A549 (cell line): ENCODE results near the gene NSUN7. TPM values are rescaled to one million over a fixed set of nuclear protein-coding genes. Genes with fewer than 3 reads are reported as not detected.

Source experiments
- ATAC-seq, 2 experiments: fragments of 200-7000 bp in 1 of 2; fragments of >200 bp in 1 of 2; cut with Nextera tagmentation in 1 of 2; cut with Tn5 transposase in 1 of 2; 3 replicates each; pipeline versions ENCODE4 v1.8.0 to v1.9.1; 2018 to 2020; ENCODE audit warnings: mild to moderate bottlenecking in 1 of 2, moderate library complexity in 1 of 2
- CTCF ChIA-PET: fragments of 300-600 bp; sonication (Branson Sonifier 250); formaldehyde crosslinking; extraction: SDS; loops from one replicate; lab custom pipeline; 2021; ENCODE audit warnings: antibody characterized with exemption, inconsistent platforms; lab: Yijun Ruan, JAX
- POLR2A ChIA-PET: fragments of 350-600 bp; formaldehyde crosslinking; extraction: SDS; loops from one replicate; lab custom pipeline; 2021; ENCODE audit warnings: antibody characterized with exemption, inconsistent platforms; lab: Yijun Ruan, JAX
- DNase-seq, 2 experiments: peaks; one replicate each; pipeline versions ENCODE4 v3.0.0 to v3.0.0-alpha.2; 2011 to 2016; ENCODE audit warnings: low read depth in 1 of 2, low spot score in 1 of 2
- FAIRE-seq: peaks from 2 replicates; lab custom pipeline; 2011; peaks lifted over from hg19 to GRCh38; lab: Jason Lieb, UNC
- H3K27ac ChIP-seq, 2 experiments: fragments of >200 bp; sonication (Bioruptor Twin); formaldehyde crosslinking; 3 replicates each; pipeline ENCODE4 v1.5.1; 2016 to 2017
- H3K4me1 ChIP-seq: fragments of >200 bp; sonication (Bioruptor Twin); formaldehyde crosslinking; 3 replicates; pipeline ENCODE4 v1.6.1; 2016
- H3K4me2 ChIP-seq: fragments of >200 bp; sonication (Bioruptor Twin); formaldehyde crosslinking; 3 replicates; pipeline ENCODE4 v1.6.1; 2016
- H3K4me3 ChIP-seq: fragments of >200 bp; sonication (Bioruptor Twin); formaldehyde crosslinking; 3 replicates; pipeline ENCODE4 v1.5.1; 2016
- H3K9me3 ChIP-seq: fragments of >200 bp; sonication (Bioruptor Twin); formaldehyde crosslinking; 3 replicates; pipeline ENCODE4 v1.6.1; 2016
- BHLHE40 ChIP-seq: IDR thresholded peaks from 2 replicates; pipeline ENCODE4 v1.6.1; 2012; ENCODE audit warnings: low read depth, low read length, inconsistent platforms
- CEBPB ChIP-seq, 2 experiments: fragments of >200 bp in 1 of 2; sonication (Bioruptor Twin) in 1 of 2; formaldehyde crosslinking in 1 of 2; IDR thresholded peaks; 2 replicates each; pipeline ENCODE4 v1.6.1; 2012 to 2016
- CHD4 ChIP-seq: fragments of 200-600 bp; sonication (generic); IDR thresholded peaks from 2 replicates; pipeline ENCODE4 v1.6.1; 2016; ENCODE audit warnings: antibody characterized with exemption, mild to moderate bottlenecking, borderline replicate concordance
- EHF ChIP-seq: fragments of 250-450 bp; sonication (Bioruptor Pico); IDR thresholded peaks from 2 replicates; pipeline ENCODE4 v1.5.0; 2020; ENCODE audit warnings: mild to moderate bottlenecking
- EP300 ChIP-seq, 2 experiments: fragments of >200 bp; sonication (Bioruptor Twin); formaldehyde crosslinking; IDR thresholded peaks; 2 replicates in 1 of 2; 3 replicates in 1 of 2; pipeline ENCODE4 v1.6.1; 2016 to 2017
- ESRRA ChIP-seq: fragments of 150-350 bp; IDR thresholded peaks from 2 replicates; pipeline ENCODE4 v1.6.1; 2014; ENCODE audit warnings: mild to moderate bottlenecking, low read length, borderline replicate concordance
- FOXS1 ChIP-seq: fragments of 250-450 bp; sonication (Bioruptor Pico); IDR thresholded peaks from 2 replicates; pipeline ENCODE4 v1.5.0; 2020; ENCODE audit warnings: mild to moderate bottlenecking, moderate library complexity
- HDAC2 ChIP-seq: fragments of 200-600 bp; sonication (generic); IDR thresholded peaks from 2 replicates; pipeline ENCODE4 v1.6.1; 2016
- HEYL ChIP-seq: fragments of 250-450 bp; sonication (Bioruptor Pico); IDR thresholded peaks from 2 replicates; pipeline ENCODE4 v1.8.0; 2021; ENCODE audit warnings: mild to moderate bottlenecking, moderate library complexity
- HOXA7 ChIP-seq: fragments of 250-450 bp; sonication (Bioruptor Pico); IDR thresholded peaks from 2 replicates; pipeline ENCODE4 v1.5.0; 2020; ENCODE audit warnings: mild to moderate bottlenecking, moderate library complexity
- JUN ChIP-seq, 2 experiments: fragments of >200 bp; sonication (Bioruptor Twin); formaldehyde crosslinking; IDR thresholded peaks; 2 replicates in 1 of 2; 3 replicates in 1 of 2; pipeline ENCODE4 v1.6.1; 2016 to 2017
- JUNB ChIP-seq: fragments of >200 bp; sonication (Bioruptor Twin); formaldehyde crosslinking; IDR thresholded peaks from 2 replicates; pipeline ENCODE4 v1.6.1; 2016
- KDM5A ChIP-seq: fragments of 200-600 bp; sonication (generic); IDR thresholded peaks from 2 replicates; pipeline ENCODE4 v1.6.1; 2016; ENCODE audit warnings: antibody characterized with exemption, mild to moderate bottlenecking
- MAFK ChIP-seq: fragments of 450-650 bp; IDR thresholded peaks from 2 replicates; pipeline ENCODE4 v1.6.1; 2014; ENCODE audit not compliant: partially characterized antibody
- MAZ ChIP-seq: fragments of 150-350 bp; IDR thresholded peaks from 2 replicates; pipeline ENCODE4 v1.6.1; 2014; ENCODE audit warnings: antibody characterized with exemption, low read depth, low read length, borderline replicate concordance
- PHF8 ChIP-seq: fragments of 200-600 bp; sonication (generic); IDR thresholded peaks from 2 replicates; pipeline ENCODE4 v1.6.1; 2016; ENCODE audit warnings: low read depth, mild to moderate bottlenecking, antibody characterized with exemption, moderate library complexity, borderline replicate concordance
- POLR2A ChIP-seq: IDR thresholded peaks from 2 replicates; pipeline ENCODE4 v1.6.1; 2012; ENCODE audit warnings: mild to moderate bottlenecking, low read length
- RARB ChIP-seq: fragments of 250-450 bp; sonication (Bioruptor Pico); IDR thresholded peaks from 2 replicates; pipeline ENCODE4 v1.8.0; 2021; ENCODE audit warnings: mild to moderate bottlenecking, moderate library complexity
- SMC3 ChIP-seq: fragments of >200 bp; sonication (Bioruptor Twin); formaldehyde crosslinking; IDR thresholded peaks from 3 replicates; pipeline ENCODE4 v1.6.1; 2018; ENCODE audit warnings: inconsistent platforms
- TP53 ChIP-seq: fragments of 250-450 bp; sonication (Bioruptor Pico); IDR thresholded peaks from 2 replicates; pipeline ENCODE4 v1.5.0; 2021; ENCODE audit warnings: mild to moderate bottlenecking, moderate library complexity
- ZC3H11A ChIP-seq: fragments of 450-650 bp; IDR thresholded peaks from 2 replicates; pipeline ENCODE4 v1.6.1; 2014; ENCODE audit warnings: antibody characterized with exemption, mild to moderate bottlenecking
- ZSCAN20 ChIP-seq: fragments of 250-450 bp; sonication (Bioruptor Pico); IDR thresholded peaks from 2 replicates; pipeline ENCODE4 v1.8.0; 2022; ENCODE audit warnings: mild to moderate bottlenecking, moderate library complexity
- WGBS: methylation state at CpG from one replicate; pipeline ENCODE4 v1.1.6; 2017; ENCODE audit errors: missing lambda C conversion rate; 5-methylcytosine and 5-hydroxymethylcytosine counted together
- polyA plus RNA-seq, 4 experiments: library from polyadenylated mRNA; depleted of rRNA in 3 of 4; stranded (reverse); fragments of >200 nt; fragmentation: RNase III in 1 of 4; extraction: RNeasy Plus Mini Kit Qiagen cat#74134 plus additional on column Dnase treatment in 1 of 4; gene quantifications; 2 replicates in 3 of 4; 3 replicates in 1 of 4; pipeline ENCODE4 v1.2.3, GENCODE V29; 2011 to 2017
- TF ChIP-seq, protein P1 (sequence below): fragments of 150-350 bp; IDR thresholded peaks from 2 replicates; pipeline ENCODE4 v1.6.1; 2014; ENCODE audit warnings: low read depth, mild to moderate bottlenecking, low read length
- TF ChIP-seq, protein P2 (sequence below): fragments of 450-650 bp; IDR thresholded peaks from 2 replicates; pipeline ENCODE4 v1.6.1; 2014; ENCODE audit warnings: antibody characterized with exemption
- TF ChIP-seq, protein P3 (sequence below): fragments of 250-450 bp; sonication (Bioruptor Pico); IDR thresholded peaks from 2 replicates; pipeline ENCODE4 v1.5.0; 2020; ENCODE audit warnings: low read depth, mild to moderate bottlenecking, moderate library complexity
- TF ChIP-seq, protein P4 (sequence below): fragments of >200 bp; sonication (Bioruptor Twin); formaldehyde crosslinking; IDR thresholded peaks from 3 replicates; pipeline ENCODE4 v1.5.1; 2016
- TF ChIP-seq, protein P5 (sequence below): IDR thresholded peaks from 2 replicates; pipeline ENCODE4 v1.6.1; 2012

The NSUN7 gene
- polyA plus RNA-seq, 2 of the 4 experiments (the other 2 are of a cell fraction) = 0.65 to 1.4 TPM

DNA sequence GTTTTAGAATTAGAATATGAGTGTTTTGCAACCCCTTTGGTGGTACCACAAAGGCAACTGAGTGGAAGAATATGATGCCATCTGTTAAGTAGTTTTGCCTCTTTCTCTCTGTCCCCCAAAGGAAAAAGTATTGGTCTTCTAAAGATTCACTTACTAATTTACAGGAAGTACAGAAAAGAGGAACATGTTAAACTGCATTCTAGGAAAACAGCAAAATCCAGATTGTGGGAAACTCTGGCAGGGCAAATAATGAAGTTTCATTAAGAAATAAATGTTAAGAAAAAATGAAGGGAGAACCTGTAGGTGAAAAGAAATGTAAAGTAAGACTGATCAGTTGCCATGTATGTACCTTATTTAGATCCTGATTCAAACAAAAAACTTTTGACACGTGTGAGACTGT is 39.3 kb downstream of the NSUN7 start:
- CTCF ChIA-PET = interaction anchor here (0.6 kb wide), 1 partner anchor 209 kb away, joined by 3 read pairs; no protein-coding TSS in a partner anchor
- no peak for DNase-seq
- ATAC-seq = no peak
- no peaks in the 10 kb centered on the region for H3K4me1 ChIP-seq
- TF ChIP-seq, protein P1, sequence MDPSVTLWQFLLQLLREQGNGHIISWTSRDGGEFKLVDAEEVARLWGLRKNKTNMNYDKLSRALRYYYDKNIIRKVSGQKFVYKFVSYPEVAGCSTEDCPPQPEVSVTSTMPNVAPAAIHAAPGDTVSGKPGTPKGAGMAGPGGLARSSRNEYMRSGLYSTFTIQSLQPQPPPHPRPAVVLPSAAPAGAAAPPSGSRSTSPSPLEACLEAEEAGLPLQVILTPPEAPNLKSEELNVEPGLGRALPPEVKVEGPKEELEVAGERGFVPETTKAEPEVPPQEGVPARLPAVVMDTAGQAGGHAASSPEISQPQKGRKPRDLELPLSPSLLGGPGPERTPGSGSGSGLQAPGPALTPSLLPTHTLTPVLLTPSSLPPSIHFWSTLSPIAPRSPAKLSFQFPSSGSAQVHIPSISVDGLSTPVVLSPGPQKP = no peak
- TF ChIP-seq, protein P2, sequence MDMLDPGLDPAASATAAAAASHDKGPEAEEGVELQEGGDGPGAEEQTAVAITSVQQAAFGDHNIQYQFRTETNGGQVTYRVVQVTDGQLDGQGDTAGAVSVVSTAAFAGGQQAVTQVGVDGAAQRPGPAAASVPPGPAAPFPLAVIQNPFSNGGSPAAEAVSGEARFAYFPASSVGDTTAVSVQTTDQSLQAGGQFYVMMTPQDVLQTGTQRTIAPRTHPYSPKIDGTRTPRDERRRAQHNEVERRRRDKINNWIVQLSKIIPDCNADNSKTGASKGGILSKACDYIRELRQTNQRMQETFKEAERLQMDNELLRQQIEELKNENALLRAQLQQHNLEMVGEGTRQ = no peak
- TF ChIP-seq HEYL (CRISPR knock-in tag) (no peak), KDM5A (no peak), JUN (IDR thresholded peaks at IDR 0.05) (no peak), BHLHE40 (no peak), ZC3H11A (no peak), SMC3 (no peak), PHF8 (no peak), EHF (CRISPR knock-in tag) (no peak), RARB (no peak), JUNB (no peak)
- TF ChIP-seq, protein P3, sequence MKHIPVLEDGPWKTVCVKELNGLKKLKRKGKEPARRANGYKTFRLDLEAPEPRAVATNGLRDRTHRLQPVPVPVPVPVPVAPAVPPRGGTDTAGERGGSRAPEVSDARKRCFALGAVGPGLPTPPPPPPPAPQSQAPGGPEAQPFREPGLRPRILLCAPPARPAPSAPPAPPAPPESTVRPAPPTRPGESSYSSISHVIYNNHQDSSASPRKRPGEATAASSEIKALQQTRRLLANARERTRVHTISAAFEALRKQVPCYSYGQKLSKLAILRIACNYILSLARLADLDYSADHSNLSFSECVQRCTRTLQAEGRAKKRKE (CRISPR knock-in tag) = no peak
- WGBS = 67% methylated on average over 1 of the region's 1 CpG
- H3K4me2 ChIP-seq = no peak overlapping the region
- no peaks in the 10 kb centered on the region for H3K9me3 ChIP-seq
- H3K4me3 ChIP-seq = no peak overlapping the region
- H3K27ac ChIP-seq = no peak overlapping the region
- FAIRE-seq = no peak
- POLR2A ChIA-PET = no interaction called here

DNA sequence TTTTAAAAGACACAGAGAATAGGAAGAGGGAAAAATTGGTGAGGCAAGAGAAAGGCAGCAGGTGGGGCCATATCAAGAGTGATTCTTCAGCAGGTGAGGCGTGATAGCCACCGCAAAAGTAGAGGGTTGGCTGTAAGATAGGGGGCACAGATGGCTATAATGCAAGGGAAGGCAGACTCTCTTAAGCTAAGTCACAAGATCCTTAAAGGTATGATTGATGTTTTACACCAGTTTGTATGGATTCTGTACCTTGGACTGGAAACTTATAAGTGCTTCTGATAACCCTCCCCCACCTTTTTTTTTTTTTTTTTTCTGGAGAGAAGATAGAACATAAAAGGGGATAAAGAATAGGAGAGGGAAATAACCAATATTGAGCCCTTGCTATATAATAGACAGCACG is 40.0 kb downstream of the NSUN7 start:
- H3K4me2 ChIP-seq = no peak overlapping the region
- TF ChIP-seq MAFK (no peak), TP53 (CRISPR knock-in tag) (no peak), FOXS1 (CRISPR knock-in tag) (no peak), ZSCAN20 (CRISPR knock-in tag) (no peak), CEBPB (IDR thresholded peaks at IDR 0.05) (no peak), POLR2A (no peak), HEYL (CRISPR knock-in tag) (no peak), MAZ (no peak), HOXA7 (CRISPR knock-in tag) (no peak), HDAC2 (no peak), EP300 (IDR thresholded peaks at IDR 0.05) (no peak), CHD4 (no peak), EHF (CRISPR knock-in tag) (no peak), ESRRA (no peak)
- TF ChIP-seq, protein P4, sequence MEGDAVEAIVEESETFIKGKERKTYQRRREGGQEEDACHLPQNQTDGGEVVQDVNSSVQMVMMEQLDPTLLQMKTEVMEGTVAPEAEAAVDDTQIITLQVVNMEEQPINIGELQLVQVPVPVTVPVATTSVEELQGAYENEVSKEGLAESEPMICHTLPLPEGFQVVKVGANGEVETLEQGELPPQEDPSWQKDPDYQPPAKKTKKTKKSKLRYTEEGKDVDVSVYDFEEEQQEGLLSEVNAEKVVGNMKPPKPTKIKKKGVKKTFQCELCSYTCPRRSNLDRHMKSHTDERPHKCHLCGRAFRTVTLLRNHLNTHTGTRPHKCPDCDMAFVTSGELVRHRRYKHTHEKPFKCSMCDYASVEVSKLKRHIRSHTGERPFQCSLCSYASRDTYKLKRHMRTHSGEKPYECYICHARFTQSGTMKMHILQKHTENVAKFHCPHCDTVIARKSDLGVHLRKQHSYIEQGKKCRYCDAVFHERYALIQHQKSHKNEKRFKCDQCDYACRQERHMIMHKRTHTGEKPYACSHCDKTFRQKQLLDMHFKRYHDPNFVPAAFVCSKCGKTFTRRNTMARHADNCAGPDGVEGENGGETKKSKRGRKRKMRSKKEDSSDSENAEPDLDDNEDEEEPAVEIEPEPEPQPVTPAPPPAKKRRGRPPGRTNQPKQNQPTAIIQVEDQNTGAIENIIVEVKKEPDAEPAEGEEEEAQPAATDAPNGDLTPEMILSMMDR = no peak
- TF ChIP-seq, protein P5, sequence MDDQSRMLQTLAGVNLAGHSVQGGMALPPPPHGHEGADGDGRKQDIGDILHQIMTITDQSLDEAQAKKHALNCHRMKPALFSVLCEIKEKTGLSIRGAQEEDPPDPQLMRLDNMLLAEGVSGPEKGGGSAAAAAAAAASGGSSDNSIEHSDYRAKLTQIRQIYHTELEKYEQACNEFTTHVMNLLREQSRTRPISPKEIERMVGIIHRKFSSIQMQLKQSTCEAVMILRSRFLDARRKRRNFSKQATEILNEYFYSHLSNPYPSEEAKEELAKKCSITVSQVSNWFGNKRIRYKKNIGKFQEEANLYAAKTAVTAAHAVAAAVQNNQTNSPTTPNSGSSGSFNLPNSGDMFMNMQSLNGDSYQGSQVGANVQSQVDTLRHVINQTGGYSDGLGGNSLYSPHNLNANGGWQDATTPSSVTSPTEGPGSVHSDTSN = no peak
- ChIA-PET CTCF (interaction anchor here (0.7 to 1.3 kb wide), 2 partner anchors 45 to 108 kb away, joined by 3 to 4 read pairs; no protein-coding TSS in a partner anchor), POLR2A (no interaction called here)
- no peak for DNase-seq
- no peaks in the 10 kb centered on the region for H3K9me3 ChIP-seq
- no peaks in the 10 kb centered on the region for H3K4me1 ChIP-seq
- no peak overlapping the region for H3K4me3 ChIP-seq
- WGBS = 80% methylated on average over 3 of the region's 3 CpGs
- no peak for FAIRE-seq
- no peak for ATAC-seq
- no peak overlapping the region for H3K27ac ChIP-seq
